Posterior cingulate gyrus (tissue), 11 donors: ENCODE results near the gene AKT1.

Experiments used
- DNase-seq, 10 donors: peaks; one replicate each; pipeline versions ENCODE4 v3.0.0 to v3.0.0-alpha.2; 2020 to 2021; ENCODE audit warnings: mixed read lengths in 3 of 10
- intact Hi-C: fragments of 100-400 bp; cut with DNase I; formaldehyde crosslinking; loops from one replicate; pipeline ENCODE4 v1.15.1; 2023

The AKT1 gene

DNA sequence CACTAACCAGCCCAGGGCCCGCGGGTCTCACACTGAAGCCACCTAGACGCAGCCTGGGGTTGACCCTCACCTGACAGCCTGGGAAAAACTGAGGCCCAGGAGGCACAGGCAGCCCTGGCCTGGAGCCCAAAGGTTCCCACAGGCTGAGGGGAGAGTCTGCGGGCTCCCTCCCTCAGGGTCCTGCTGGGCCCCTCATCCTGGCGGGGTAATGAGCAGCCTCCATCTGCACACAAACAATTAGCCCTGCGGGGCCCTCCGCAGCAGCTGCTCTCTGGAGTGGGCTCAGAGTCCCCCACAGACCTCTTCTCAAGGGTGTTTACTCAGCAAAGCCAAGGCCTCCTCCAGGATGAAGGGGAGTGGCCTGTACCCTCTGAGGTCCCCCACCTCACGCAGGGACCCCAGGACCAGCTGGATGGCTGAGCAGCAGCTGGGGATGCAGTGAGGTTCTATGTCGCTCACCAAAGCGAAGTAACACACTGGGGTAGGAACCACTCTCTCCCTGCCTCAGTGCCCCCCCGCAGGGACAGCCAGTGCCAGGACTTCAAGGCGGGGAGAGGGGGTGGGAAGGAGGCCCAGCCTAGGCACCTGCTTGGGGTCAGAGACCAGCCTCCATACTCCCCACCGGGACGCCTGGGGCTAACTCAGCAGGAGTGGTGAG lies 7.3 kb downstream of the AKT1 start:
- intact Hi-C loops: no loop called here
- DNase-seq: no peak

DNA sequence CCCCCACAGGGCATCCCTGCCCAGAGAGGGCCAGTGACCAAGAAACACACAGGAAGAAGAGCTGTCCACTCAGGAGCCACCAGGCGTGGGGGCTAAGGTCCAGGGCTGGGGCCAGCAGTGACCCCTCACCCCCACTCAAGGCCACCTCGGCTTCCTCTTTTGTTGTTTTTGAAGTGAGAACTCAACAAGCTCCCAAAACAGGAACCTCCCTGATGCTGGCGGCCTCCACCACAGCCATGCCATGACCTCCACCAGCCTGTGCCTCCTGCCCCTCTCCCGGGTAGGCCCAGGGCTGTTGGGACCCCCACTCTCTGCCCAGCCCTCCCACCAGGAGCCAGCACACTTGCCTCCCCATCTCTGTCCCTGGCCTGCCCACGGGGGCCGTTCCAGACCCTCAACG lies 7.8 kb downstream of the AKT1 start:
- intact Hi-C loops: no loop called here

DNA sequence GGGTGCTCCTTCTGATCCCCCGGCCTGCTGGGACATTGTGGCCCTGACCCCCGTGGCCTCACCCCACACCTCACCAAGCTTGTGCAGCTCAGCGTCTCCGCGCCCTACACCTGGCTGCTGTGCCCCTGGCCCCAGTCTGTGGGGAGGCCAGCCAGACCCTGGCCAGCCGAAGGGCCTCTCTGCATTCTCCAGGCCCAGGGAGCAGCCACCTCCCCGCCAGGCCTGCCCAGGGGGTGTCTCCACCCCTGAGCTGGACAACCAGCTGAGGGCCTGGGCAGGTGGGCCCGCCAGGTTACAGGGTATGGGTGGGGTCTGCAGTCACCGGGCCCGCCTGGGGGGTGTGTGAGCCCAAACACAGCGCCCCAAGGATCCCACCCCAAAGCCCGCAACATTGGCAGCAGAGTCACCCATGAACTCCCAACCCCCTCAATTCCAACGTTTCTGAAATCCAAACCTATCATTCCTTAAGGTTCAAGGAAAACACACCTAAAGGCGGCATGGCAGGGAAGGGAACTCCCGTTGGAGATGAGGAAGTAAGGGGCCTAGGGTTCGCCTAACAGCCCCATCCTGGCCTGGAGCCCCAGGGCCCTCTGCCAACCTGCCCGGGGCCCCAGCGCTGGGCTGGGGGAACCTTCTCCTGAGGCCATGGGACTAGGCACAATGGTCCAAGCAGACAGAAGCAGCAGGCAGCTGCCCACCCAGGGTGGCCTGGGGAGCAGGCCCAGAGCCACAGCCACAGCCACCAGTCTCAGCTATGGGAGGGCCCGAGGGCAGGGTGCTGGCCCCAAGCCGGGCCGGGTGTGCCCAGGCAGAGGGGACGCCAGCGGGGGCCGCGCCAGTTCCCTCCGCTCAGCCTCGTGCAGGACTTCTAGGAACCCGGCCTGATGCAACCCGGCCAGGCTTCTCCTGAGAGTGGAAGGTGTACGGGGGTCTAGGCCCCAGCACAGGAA lies 8.5 kb downstream of the AKT1 start:
- DNase-seq: no peak
- intact Hi-C loops: no loop called here

More for the DNA sequence above, 7.8 kb downstream of the AKT1 start:
- DNase-seq: no peak

DNA sequence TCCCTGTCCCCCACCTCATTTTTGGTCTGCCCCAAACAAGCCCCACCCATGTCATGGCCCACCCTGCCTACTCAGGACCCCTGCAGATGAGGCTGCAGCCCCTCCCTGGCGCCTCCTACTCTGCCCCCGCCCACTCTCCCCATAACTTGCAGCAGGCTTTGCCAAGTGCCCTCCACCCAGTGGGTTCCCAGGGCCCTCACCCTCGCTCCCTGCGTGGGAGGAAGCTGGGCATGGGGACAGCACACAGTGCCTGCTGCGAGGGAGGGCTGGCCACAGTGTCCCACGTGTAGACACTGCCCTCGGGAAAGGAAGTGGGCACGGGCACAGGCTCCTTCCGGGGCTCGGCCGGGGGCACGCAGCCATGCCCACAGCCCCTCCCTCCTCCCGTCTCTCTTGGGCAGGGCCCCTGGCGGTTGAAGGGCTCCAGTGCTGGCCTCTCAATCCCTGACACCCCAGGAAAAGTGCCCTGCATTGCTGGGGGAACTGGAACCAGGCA lies 9.4 kb downstream of the AKT1 start:
- DNase-seq: no peak
- intact Hi-C loops: no loop called here

DNA sequence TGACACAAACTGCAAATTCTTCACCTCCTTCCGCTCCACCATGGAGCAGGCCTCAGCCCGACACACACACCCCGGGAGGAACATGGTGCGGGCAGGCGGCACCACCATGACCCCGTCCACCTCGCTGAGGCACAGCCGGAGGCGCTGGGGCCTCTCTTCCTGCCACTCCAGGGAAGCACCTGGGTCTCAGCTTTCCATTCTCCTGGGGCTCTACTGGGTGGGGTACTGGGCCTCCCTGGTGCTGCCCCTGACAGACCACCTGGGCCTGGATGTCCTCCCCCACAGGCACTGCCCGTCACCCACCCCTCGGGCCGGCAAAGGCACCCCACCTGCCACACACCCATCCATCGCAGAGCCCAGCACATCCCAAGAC lies 9.9 kb downstream of the AKT1 start:
- intact Hi-C loops: no loop called here
- no peak for DNase-seq

DNA sequence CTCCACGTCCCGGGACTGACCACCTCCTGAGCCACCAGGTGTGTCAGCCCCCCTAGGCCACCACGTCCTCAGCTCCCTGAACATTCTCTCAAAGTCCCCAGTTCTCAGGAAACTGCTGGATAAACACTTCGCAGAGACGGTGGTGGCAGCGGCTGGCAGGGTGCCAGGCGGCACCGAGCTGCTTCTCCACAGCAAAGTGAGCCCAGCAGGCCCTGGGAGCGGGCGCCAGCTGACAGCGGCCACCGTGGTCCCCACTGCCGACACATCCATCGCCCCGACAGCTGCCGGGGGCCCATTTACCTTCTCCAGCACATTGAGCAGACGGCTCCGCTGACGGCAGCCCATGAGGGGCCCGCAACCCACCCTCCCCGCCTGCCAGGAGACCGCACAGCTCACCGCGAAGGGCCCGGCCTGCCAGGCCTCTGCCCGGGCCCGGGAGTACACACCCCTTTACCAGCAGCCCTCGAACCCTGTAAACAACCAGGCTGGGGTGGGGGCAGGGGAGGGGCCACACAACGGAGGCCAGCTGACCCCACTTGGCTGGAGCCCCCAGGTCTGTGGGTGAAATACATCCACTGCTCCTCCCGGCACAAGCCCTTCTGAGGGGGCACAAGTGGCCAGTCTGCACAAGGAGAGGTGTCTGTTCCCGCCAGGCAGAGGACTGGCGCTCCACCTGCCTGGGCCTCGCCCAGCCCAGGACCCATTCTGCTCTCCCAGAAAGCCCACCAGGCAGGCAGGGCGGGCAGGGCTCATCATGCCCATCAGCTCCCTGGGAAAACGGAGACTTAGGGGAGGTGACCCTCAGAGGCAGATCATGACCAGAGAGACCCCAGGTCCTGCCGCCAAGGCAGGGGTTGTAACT lies 10.5 kb downstream of the AKT1 start:
- peak in 7 of 10 donors; percentile 42 to 95 (median 67) for DNase-seq
- intact Hi-C loops: no loop called here

DNA sequence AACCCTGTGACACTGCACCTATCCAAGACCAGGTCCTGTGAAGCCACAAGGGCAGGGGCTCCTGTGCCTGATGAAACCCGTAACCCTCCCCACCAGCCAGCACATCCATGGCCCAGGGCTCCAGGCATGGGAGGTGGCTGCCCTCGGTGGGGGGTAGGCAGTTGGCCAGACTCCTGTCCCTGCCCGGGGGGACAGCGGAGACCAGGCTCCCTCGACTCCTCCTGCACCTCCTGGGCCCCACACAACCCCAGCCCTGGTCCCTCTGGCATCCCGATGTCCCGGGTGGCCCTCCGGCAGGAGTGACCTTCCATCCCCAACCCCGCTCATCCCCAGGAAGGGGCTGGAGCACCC lies 11.4 kb downstream of the AKT1 start:
- no peak for DNase-seq
- intact Hi-C loops: no loop called here

DNA sequence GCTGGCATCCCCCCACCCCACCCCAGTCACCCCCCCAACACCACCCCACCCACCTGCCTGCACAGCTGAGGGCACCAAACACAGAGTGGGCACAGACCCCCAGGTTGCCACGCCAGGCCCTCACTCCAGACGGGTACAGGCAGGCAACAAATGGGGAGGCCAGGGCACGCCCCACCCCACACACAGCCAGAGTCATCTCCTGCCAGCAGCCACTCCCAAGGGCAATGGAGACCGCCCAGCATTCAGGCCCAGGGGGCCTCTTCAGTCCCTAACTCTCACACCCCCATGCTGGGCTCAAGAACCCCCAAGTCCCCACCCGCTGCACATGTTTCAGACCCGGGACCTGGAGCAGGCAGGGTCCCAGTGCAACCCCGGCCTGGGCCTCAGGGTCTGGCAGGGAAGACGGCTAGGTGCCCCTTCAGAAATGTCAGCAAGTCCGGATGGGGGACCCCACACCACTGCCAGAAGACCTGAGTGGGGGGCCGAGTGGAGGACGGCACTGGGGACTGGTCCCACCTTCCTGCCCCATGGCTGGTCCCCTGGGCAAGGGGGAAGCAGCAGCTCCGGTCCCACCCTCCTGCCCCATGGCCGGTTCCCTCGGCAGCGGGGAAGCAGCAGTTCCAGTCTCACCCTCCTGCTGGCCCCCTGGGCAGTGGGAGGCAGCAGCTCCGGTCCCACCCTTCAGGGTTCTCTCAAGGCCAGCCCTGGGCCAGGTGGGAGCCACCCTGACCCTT lies 11.9 kb downstream of the AKT1 start:
- intact Hi-C loops: no loop called here
- DNase-seq: no peak

DNA sequence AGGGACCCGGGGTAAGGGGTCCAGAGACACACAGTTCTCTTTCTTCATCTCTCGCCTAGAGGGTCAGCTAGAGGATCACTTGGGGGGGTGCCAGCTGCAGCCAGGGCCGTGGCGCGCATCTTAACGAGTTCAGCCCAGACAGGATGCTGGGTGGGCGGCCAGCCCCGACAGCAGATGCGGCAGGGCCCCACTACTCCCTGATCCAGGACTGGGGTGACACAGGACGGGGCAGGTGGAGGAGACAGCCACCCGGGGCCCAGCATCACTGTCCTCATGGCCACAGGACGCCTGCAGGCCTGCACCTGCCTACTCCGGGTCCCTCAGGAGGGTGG lies 12.8 kb downstream of the AKT1 start:
- no peak for DNase-seq
- intact Hi-C loops: no loop called here

DNA sequence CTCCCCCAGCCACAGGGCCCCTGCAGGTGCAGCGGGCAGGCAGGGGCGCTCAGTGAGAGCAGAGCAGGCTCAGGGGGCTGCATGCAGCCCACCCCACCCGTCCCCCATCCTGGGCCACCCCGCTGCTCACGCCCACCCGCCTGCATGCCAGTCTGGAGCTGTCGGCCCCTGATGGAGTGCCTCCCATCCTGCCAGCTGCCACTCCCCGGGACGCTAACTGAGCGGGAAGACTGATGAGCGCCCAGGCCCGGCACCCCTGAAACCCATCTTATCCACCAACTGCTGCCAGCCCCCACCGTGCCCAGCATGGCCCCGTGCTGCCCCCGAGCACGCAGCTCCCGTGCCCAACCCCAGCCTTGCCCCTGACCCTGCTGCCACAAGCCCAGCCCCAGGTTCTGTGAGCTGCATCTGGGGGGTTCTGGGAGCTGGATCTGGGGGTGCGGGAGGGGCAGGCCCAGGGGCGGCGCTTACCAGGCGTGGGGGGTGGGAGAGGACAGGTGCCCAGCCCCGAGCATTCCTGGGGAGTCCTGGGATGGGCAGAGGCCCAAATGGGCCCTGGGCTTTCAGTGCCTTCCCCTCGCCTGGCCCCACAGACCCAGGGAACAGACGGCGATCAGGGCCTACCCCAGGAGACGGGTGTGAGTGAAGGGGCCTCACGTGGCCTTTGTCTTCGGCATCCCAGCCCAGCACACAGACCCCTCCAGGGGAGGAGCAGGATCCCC lies 13.3 kb downstream of the AKT1 start:
- intact Hi-C loops: no loop called here
- DNase-seq: no peak

DNA sequence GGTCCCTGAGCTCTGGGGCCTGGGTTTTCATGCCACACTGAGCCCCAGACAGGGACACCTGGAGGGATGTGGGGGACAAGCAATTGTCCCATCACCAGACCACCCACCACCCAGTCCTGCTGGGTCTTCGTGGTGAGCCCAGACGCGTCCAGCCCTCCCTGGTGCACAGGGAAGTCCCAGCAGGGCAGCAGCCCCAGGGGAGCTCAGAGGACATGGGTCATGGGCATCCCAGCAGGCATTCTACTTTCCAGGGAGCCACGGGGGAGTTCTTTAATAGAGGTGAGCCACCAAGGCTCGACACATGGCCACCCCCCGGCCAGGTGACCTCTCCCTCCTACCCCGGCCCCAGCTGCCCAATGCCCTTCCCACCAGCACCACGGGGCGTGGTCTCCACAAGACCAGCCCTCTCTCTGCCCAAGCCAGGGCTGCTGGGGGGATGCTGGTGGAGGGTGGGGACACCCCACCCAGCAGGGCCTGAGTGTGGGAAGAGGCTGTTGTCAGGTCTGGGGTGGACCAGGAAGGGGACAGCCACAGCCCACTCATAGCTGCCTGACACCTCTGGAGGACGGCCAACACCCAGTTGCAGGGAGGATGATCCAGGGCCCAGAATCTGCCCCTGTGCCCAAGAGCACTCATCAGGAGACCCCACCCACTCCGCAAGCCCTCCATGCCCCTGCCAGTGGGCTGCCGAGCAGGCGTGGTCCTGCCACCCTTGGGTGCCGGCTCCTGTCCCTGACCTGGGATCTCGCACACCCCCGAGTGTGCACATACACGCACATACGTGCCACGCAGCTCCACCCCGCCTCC lies 14.1 kb downstream of the AKT1 start:
- DNase-seq: no peak
- intact Hi-C loops: no loop called here

DNA sequence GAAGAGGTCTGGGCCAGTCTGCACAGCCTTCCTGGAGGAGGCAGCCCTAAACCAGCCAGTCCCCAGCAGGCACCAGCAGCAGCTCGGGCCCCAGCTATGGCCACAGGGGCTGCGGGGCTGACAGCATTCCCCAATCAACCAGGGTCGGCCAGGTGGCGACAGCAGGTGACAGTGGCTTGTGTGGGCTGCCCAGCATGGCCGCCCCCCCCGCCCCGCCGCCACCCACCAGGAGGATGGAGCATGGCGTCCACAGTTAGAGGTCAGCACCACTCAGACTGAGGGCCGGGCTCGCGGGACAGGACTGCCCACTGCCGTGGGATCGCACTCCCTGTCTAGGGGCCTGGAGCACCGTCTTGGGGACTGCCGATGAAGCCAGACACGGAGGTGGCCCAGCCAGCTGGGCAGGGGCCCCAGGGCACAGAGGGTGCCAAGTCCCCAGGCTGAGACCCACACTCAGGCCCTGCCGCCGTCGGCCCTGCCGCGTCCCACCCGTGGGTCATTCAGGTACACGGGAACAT lies 15.0 kb downstream of the AKT1 start:
- intact Hi-C loops: no loop called here
- no peak for DNase-seq

DNA sequence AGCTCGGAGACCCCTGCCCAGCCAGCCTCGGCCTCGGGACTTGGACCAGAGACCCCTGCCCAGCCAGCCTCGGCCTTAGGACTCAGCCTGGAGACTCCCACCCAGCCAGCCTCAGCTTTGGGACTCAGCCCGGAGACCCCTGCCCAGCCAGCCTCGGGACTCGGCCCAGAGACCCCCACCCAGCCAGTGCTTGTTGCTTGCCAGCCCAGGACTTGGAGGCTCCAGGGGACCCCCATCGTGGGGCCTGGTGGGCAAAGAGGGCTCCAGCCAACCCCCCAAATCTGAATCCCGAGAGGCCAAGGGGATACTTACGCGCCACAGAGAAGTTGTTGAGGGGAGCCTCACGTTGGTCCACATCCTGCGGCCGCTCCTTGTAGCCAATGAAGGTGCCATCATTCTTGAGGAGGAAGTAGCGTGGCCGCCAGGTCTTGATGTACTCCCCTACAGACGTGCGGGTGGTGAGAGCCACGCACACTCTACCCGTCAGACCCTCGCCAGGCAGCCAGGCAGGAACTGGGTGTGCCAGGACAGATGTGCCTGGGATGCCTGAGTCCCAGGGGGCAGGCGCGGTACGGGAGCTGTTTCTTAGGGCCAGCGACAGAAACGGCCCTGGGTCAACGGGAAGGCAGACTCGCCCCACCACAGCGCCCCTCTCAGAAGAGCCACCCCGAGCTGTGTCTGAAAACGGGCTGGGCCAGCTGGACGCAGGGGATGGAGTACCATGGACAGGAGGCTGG lies 15.6 kb downstream of the AKT1 start:
- intact Hi-C loops: no loop called here

DNA sequence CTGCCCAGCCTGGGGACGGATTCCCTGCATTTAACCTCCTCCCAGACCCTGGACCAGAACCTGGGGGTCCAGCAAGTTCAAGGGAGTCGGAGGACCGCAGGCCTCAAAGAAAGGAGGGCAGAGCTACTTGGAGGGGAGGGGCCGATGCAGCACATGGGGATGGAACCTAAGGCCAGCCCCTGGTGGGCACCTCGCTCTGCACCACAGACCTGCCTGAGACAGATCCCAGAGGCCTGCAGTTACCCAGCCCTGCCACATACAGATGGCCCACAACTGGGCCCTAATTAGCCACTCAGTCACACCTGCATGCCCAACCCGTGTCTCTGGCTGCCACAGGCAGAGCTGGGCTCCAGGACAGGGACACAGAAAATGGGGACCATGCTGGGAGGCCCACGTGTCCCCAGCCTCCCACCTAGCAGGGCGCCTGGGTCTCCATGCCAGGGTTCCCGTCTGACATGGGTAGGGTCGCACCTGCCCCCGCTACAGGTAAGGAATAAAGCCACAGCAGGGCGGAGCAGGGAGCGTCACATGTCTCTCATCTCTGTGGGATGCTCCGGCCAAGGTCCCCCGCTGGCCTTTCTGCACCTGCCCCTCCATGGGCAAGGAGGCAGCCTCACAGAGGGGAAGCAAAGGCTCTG lies 16.7 kb downstream of the AKT1 start:
- intact Hi-C loops: no loop called here
- DNase-seq: no peak

More for the DNA sequence above, 15.6 kb downstream of the AKT1 start:
- DNase-seq: no peak

DNA sequence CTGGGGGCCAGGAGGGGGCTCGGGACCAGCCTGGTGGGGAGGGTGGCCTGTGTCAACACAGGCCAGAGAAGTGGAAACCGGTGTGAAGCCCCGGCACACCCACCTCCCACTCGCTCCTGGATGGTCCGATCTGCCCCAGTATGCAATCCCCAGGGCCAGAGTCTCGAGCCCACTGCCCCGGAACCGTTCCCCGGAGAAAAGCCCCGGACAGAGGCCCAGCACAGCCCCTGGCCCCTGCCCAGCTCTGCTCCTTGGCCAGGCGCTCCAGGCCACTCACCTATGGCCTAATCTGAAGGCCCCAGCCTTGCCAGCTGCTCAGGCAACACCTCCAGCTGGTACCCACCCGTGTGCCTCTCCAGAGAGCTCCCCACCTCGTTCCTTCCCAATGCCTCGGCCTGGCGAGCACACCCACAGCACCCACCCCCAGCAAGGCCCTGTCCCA lies 17.7 kb downstream of the AKT1 start:
- no peak for DNase-seq
- intact Hi-C loops: no loop called here

DNA sequence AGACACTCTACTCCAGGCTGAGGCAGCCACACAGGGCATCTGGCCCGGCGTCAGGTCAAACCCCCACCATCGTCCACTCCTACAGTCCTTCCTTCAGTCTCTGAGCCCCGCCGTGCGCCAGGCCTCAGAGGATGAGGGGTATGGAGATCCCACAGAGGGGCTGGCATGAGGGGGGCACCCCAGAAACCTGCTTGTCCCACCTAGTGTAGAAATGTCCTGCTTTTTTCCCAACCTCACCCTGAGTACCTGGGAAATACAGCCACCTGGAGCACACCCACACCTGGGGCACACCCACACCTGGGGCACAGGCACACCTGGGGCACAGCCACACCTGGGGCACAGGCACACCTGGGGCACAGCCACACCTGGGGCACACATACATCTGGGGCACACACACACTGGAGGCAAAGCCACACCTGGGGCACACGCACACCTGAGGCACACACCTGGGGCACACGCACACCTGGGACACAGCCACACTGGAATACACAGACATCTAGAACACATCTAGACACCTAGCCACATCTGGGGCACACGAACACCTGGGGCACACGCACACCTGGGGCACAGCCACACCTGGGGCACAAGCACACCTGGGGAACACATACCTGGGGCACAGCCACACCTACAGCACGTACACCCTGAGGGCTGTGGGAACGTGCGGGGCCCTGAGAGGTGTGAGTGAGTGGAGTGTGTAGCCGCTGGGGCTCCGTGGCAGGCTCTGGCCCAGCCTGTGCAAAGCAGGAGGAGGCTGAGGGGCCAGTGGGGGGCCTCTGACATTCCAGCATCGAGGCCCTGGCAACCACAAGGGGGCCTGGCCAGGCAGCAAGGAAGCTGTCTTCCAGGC lies 18.4 kb downstream of the AKT1 start:
- no peak for DNase-seq
- intact Hi-C loops: no loop called here

DNA sequence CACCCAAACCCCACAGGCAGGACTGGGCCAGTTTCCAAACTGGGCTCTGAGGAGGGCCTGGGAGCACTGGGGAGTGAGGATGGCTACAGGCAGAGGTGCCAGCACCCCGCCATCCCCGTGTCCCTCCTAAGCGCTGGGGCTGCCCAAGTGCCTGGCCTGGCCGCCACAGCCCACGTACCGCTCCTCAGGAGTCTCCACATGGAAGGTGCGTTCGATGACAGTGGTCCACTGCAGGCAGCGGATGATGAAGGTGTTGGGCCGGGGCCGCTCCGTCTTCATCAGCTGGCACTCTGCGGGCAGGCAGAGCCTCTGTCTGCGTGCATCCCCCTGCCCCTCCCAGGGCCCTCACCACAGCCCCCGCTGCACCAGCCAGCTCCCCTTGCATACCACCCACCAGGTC lies 19.1 kb downstream of the AKT1 start:
- no peak for DNase-seq
- intact Hi-C loops: no loop called here
